ENCODE data around the gene FBXO17. TPM values are rescaled to one million over a fixed set of nuclear protein-coding genes. Genes with fewer than 3 reads are reported as not detected.

The FBXO17 gene
- total RNA-seq, 1 experiment from 2014 or later: 8.1 TPM

DNA sequence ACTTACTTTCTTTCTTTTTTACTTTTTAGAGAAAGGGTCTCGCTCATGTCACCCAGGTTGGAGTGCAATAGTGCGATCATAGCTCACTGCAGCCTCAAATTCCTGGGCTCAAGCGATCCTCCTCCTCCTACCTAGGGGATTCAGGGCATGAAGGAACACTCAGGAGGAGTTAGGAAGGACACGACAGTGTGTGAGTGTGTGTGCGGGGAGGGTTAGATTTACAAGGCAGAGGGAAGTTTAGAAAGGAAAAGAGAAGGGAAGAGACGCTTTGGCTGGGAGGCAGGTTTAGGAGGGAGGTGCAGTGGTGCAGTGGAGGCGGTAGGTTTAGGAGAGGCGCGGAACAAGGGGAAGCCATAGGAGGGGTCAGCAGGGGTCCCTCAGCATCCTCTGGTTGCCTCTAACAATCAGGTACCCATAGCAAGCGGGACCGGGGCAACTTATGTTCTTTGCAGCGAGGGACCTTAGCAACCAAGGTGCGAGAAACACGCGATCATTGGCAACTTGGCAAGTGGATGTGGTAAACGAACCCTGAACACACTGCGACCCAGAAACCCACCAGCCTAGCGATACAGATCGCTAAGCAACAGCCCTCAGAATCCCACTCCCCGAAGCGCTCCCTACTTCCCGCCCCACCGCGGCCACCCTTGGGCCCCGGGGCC lies 76.6 kb downstream of the FBXO17 start:
- BruUV-seq (replicated peaks): no TSS peak
- no peaks in the 10 kb centered on the region for H3K9me2 ChIP-seq (ENCODE audit: insufficient read depth)

DNA sequence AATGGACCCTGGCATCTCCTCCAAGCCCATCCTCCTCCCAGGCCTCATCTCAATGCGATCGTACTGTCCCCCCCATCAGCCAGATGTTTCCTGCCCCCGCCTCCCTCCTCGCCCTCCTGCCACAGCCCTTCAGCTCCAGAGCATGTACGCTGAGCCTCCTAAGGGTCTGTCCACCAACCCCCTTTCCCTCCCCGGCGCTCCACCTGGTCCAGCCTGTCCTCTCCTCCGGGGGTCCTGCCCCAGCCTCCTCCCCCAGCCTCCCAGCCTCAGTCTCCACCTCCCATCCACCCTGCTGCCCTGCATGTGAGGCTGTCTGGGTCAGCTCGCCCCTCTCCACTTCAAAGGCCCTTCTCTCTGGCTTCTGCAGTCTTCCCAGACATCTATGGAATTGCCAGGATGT lies 80.6 kb downstream of the FBXO17 start:
- Histone ChIP-seq H3K36me3 (ENCODE audit: low read depth) (no peaks in the 10 kb centered on the region), H3K27me3 (ENCODE audit: insufficient read depth, low read depth) (no peaks in the 10 kb centered on the region), H3K4me2 (no peak overlapping the region), H3F3A (ENCODE audit: insufficient read depth, low read depth) (no peaks in the 10 kb centered on the region; the same call in 1 of the 2 replicates), H3K27ac (no peak overlapping the region), H3K4me1 (replicated peaks; ENCODE audit: insufficient read depth) (peaks cover 7% of the 10 kb centered on the region; the same call in 1 of the 2 replicates), H2AFZ (no peak overlapping the region), H3K4me3 (no peak overlapping the region), H3K79me2 (ENCODE audit: low read depth) (0 out of 2 replicates have a peak, but pooled peaks cover under 1% of the 10 kb centered on the region), H4K20me1 (ENCODE audit: insufficient read depth) (no peaks in the 10 kb centered on the region), H3K9me2 (ENCODE audit: insufficient read depth) (no peaks in the 10 kb centered on the region), H3K9me3 (ENCODE audit: insufficient read depth, low read depth) (no peaks in the 10 kb centered on the region)
- ChIA-PET POLR2A (ENCODE audit: unreplicated experiment) (no interaction called here), CTCF (no interaction called here)
- no peak for DNase-seq
- TF ChIP-seq EZH2 (IDR thresholded peaks at IDR 0.05; ENCODE audit: low read depth): no peak
- TF ChIP-seq, protein P1, sequence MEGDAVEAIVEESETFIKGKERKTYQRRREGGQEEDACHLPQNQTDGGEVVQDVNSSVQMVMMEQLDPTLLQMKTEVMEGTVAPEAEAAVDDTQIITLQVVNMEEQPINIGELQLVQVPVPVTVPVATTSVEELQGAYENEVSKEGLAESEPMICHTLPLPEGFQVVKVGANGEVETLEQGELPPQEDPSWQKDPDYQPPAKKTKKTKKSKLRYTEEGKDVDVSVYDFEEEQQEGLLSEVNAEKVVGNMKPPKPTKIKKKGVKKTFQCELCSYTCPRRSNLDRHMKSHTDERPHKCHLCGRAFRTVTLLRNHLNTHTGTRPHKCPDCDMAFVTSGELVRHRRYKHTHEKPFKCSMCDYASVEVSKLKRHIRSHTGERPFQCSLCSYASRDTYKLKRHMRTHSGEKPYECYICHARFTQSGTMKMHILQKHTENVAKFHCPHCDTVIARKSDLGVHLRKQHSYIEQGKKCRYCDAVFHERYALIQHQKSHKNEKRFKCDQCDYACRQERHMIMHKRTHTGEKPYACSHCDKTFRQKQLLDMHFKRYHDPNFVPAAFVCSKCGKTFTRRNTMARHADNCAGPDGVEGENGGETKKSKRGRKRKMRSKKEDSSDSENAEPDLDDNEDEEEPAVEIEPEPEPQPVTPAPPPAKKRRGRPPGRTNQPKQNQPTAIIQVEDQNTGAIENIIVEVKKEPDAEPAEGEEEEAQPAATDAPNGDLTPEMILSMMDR (conservative IDR thresholded peaks at IDR 0.05): no peak
- intact Hi-C loops (cut with micrococcal nuclease; ENCODE audit: unreplicated experiment): no loop called here
- BruUV-seq (replicated peaks): no TSS peak

More for the DNA sequence above, 76.6 kb downstream of the FBXO17 start:
- ChIA-PET POLR2A (ENCODE audit: unreplicated experiment) (no interaction called here), CTCF (no interaction called here)
- H3K4me2 ChIP-seq: peak overlapping the region; percentile 84
- H3K79me2 ChIP-seq (ENCODE audit: low read depth): peaks cover 24% of the 10 kb centered on the region
- H4K20me1 ChIP-seq (ENCODE audit: insufficient read depth): no peaks in the 10 kb centered on the region
- DNase-seq: no peak
- H3F3A ChIP-seq (ENCODE audit: insufficient read depth, low read depth): no peaks in the 10 kb centered on the region
- H3K27me3 ChIP-seq (ENCODE audit: insufficient read depth, low read depth): no peaks in the 10 kb centered on the region
- intact Hi-C loops (cut with micrococcal nuclease; ENCODE audit: unreplicated experiment): loop anchor here (1.0 kb wide), 2 partner anchors 49 to 262 kb away; no protein-coding TSS in a partner anchor
- peaks cover 16% of the 10 kb centered on the region for H3K4me1 ChIP-seq (replicated peaks; ENCODE audit: insufficient read depth)
- no peak overlapping the region for H3K27ac ChIP-seq
- TF ChIP-seq, protein P1 (conservative IDR thresholded peaks at IDR 0.05): no peak
- no peak for TF ChIP-seq EZH2 (IDR thresholded peaks at IDR 0.05; ENCODE audit: low read depth)
- 0 out of 2 replicates have a peak, but pooled peaks cover 3% of the 10 kb centered on the region for H3K9me3 ChIP-seq (ENCODE audit: insufficient read depth, low read depth)
- peak overlapping the region; percentile 73 for H3K4me3 ChIP-seq
- H2AFZ ChIP-seq: peak overlapping the region; percentile 92
- no peaks in the 10 kb centered on the region for H3K36me3 ChIP-seq (ENCODE audit: low read depth)

- H3K36me3 ChIP-seq (ENCODE audit: low read depth): no peaks in the 10 kb centered on the region
- H4K20me1 ChIP-seq (ENCODE audit: insufficient read depth): no peaks in the 10 kb centered on the region
- no peak overlapping the region for H3K4me3 ChIP-seq
- peaks cover under 1% of the 10 kb centered on the region for H3F3A ChIP-seq (ENCODE audit: insufficient read depth, low read depth)
- no peak overlapping the region for H2AFZ ChIP-seq
- H3K27me3 ChIP-seq (ENCODE audit: insufficient read depth, low read depth): no peaks in the 10 kb centered on the region
- peaks cover 2% of the 10 kb centered on the region; the same call in 1 of the 2 replicates for H3K4me1 ChIP-seq (replicated peaks; ENCODE audit: insufficient read depth)
- BruUV-seq (replicated peaks): no TSS peak
- TF ChIP-seq EZH2 (IDR thresholded peaks at IDR 0.05; ENCODE audit: low read depth): no peak
- TF ChIP-seq, protein P1 (conservative IDR thresholded peaks at IDR 0.05): no peak
- DNase-seq: no peak
- H3K79me2 ChIP-seq (ENCODE audit: low read depth): no peaks in the 10 kb centered on the region
- no peak overlapping the region for H3K4me2 ChIP-seq
- intact Hi-C loops (cut with micrococcal nuclease; ENCODE audit: unreplicated experiment): no loop called here
- H3K9me3 ChIP-seq (ENCODE audit: insufficient read depth, low read depth): no peaks in the 10 kb centered on the region
- ChIA-PET CTCF (no interaction called here), POLR2A (ENCODE audit: unreplicated experiment) (no interaction called here)
- no peak overlapping the region for H3K27ac ChIP-seq
- H3K9me2 ChIP-seq (ENCODE audit: insufficient read depth): no peaks in the 10 kb centered on the region
Observed at GRCh38 chr19:38893341-38893771, 82.2 kb downstream of the FBXO17 start.
